PC-3 (cell line): Measurements from ENCODE around the gene TRMT10A.

ENCODE experiments used
- CTCF ChIP-seq: fragments of 300-600 bp; sonication (generic); conservative IDR thresholded peaks from 2 replicates; pipeline ENCODE4 v1.5.1; 2017; ENCODE audit warnings: antibody characterized with exemption, low read depth, mild to moderate bottlenecking, low read length
- EZH2 ChIP-seq: fragments of 300-600 bp; sonication (generic); IDR thresholded peaks from one replicate; pipeline ENCODE4 v1.6.1; 2017; ENCODE audit warnings: antibody characterized with exemption, mild to moderate bottlenecking, low read length; ENCODE audit not compliant: unreplicated experiment

GRCh38 chr4:99606716-99607115 is 42.9 kb upstream of the TRMT10A start:
- TF ChIP-seq CTCF (no peak), EZH2 (no peak)
